ENCODE measurements around the gene ZNF530.

Gene ZNF530

DNA sequence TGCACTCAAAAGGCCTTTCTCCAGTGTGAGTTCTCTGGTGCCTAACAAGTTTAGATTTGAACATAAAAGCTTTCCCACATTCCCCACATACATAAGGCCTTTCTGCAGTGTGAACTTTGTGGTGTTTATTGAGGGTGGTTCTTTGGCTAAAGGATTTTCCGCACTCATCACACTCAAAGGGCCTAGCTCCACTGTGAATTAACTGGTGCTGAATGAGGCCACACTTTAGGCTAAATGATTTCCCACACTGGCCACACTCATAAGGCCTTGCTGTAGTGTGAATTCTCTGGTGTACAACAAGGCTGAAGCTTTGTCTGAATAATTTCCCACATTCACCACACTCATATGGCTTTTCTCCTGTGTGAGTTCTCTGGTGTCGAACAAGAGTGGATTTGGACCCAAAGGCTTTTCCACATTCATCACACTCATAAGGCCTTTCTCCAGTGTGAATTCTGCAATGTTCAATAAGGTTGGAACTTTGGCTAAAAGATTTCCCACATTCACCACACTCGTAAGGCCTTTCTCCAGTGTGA, 27.2 kb upstream of the ZNF530 start:
- Histone ChIP-seq H3K4me3 (ENCODE audit: low read length in 2 of 2) (peak overlapping the region in 1 of 2 donors; percentile 41), H3K27ac (ENCODE audit: low read length) (no peak overlapping the region), H3K9me3 (ENCODE audit: control insufficient read depth in 2 of 2, low read length in 2 of 2) (peaks cover 74 to 86% of the 10 kb centered on the region in 2 donors), H3K36me3 (ENCODE audit: control insufficient read depth in 2 of 2, insufficient read depth in 2 of 2, low read length in 2 of 2) (peaks cover 53 to 55% of the 10 kb centered on the region in 2 donors), H3K4me1 (ENCODE audit: control insufficient read depth, insufficient read depth, low read length) (peaks cover under 1% of the 10 kb centered on the region), H3K9ac (ENCODE audit: low read length in 2 of 2) (no peak overlapping the region), H3K27me3 (ENCODE audit: control insufficient read depth in 1 of 2, insufficient read depth in 2 of 2, low read length in 2 of 2) (no peaks in the 10 kb centered on the region)

- peaks cover 48 to 51% of the 10 kb centered on the region in 2 donors for H3K36me3 ChIP-seq (ENCODE audit: control insufficient read depth in 2 of 2, insufficient read depth in 2 of 2, low read length in 2 of 2)
- H3K4me3 ChIP-seq (ENCODE audit: low read length in 2 of 2), result peak overlapping the region; percentile 5 to 35
- H3K27ac ChIP-seq (ENCODE audit: low read length), result no peak overlapping the region
- peaks cover 11% of the 10 kb centered on the region for H3K4me1 ChIP-seq (ENCODE audit: control insufficient read depth, insufficient read depth, low read length)
- H3K9me3 ChIP-seq (ENCODE audit: control insufficient read depth in 2 of 2, low read length in 2 of 2), result peaks cover 51 to 53% of the 10 kb centered on the region in 2 donors
- H3K27me3 ChIP-seq (ENCODE audit: control insufficient read depth in 1 of 2, insufficient read depth in 2 of 2, low read length in 2 of 2), result no peaks in the 10 kb centered on the region
- no peak overlapping the region for H3K9ac ChIP-seq (ENCODE audit: low read length in 2 of 2)
Measured at GRCh38 chr19:57576661-57577060, 23.0 kb upstream of the ZNF530 start.

- H3K9ac ChIP-seq (ENCODE audit: low read length in 2 of 2), result peak within 1 kb of the TSS; percentile 75 to 80
- peaks cover 31 to 33% of the 10 kb centered on the region in 2 donors for H3K9me3 ChIP-seq (ENCODE audit: control insufficient read depth in 2 of 2, low read length in 2 of 2)
- peak within 1 kb of the TSS; percentile 46 for H3K27ac ChIP-seq (ENCODE audit: low read length)
- peaks cover 16% of the 10 kb centered on the region for H3K4me1 ChIP-seq (ENCODE audit: control insufficient read depth, insufficient read depth, low read length)
- H3K36me3 ChIP-seq (ENCODE audit: control insufficient read depth in 2 of 2, insufficient read depth in 2 of 2, low read length in 2 of 2), result peaks cover 28 to 31% of the 10 kb centered on the region in 2 donors
- H3K4me3 ChIP-seq (ENCODE audit: low read length in 2 of 2), result peak within 1 kb of the TSS; percentile 91 to 97
- no peaks in the 10 kb centered on the region for H3K27me3 ChIP-seq (ENCODE audit: control insufficient read depth in 1 of 2, insufficient read depth in 2 of 2, low read length in 2 of 2)
Measured at GRCh38 chr19:57578487-57579205, 21.0 kb upstream of the ZNF530 start, which contains the start of gene ZNF416. Gene ZNF416 (minus strand): TSS chr19:57578911. CDS start chr19:57578704, 207 bp downstream.

DNA sequence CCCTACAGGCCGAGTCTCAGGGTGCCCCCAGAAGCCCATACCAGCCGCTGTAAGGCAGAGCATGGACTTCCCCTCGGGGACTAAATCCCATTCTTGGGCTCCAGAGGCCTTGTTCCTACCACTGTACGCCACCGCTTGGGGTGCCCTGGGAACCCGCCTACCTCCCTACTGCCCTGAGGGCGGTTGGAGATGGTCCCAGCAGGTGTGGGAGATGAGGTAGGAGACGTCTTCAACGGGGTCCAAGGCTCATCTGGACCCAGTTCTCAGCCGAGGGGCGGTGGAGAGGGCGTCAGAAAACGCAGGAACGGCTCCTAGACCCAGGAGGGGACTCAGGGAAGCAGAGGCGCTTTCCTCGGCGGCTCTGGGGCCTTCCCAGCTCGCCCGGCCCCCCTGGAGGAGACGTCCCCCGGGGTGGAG, 16.6 kb upstream of the ZNF530 start:
- Histone ChIP-seq H3K4me1 (ENCODE audit: control insufficient read depth, insufficient read depth, low read length) (peaks cover 18% of the 10 kb centered on the region), H3K9me3 (ENCODE audit: control insufficient read depth in 2 of 2, low read length in 2 of 2) (peaks cover 8 to 22% of the 10 kb centered on the region in 2 donors), H3K27ac (ENCODE audit: low read length) (no peak overlapping the region), H3K27me3 (ENCODE audit: control insufficient read depth in 1 of 2, insufficient read depth in 2 of 2, low read length in 2 of 2) (no peaks in the 10 kb centered on the region), H3K36me3 (ENCODE audit: control insufficient read depth in 2 of 2, insufficient read depth in 2 of 2, low read length in 2 of 2) (peaks cover 6 to 11% of the 10 kb centered on the region in 2 donors), H3K9ac (ENCODE audit: low read length in 2 of 2) (peak overlapping the region in 1 of 2 donors; percentile 58), H3K4me3 (ENCODE audit: low read length in 2 of 2) (peak overlapping the region; percentile 69 to 85)

DNA sequence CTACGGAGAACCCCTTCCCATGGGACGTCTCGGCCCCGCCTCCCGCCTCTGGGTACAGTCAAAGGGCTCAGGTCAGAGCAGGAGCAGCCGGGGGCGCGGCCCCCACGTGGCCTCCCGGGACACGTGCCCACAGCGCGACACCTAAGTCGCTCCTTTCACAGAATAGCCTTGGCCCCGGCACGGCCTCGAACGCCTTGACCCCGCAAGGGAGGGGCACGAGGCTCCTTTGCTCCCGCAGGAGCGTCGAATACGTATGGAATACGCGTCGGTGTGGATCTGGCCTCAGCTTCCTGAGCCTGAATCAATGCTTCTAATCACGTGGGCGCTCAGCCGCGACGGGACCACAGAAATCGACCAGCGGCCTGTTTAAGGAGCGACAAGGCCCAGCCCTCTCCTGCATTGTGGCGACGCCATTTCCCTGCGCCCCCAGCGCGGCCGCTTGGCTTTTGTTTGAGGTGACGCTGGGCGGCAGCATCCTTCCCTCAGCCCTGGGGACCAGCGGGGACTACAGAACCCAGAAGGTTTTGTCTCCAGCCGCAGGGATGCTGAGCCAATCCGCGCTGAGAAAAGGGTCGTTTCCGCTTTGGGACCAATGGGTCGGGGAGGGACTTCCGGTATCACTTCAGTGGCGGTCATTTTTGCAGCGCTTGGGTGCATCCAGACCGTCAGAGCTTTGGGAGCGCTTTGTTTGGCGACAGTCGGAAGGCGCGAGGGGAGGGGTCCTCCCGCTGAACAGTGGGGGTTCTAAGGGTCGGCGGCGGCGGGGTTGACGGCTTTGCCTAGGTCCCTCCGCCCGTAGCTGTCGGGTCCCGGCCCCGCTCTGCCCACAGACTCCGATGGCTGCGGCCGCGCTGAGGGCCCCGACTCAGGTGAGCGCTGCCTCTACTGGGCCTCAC, 15.9 kb upstream of the ZNF530 start, which contains the start of gene ZIK1:
ZIK1 (plus strand) TSS at position 625 of the 896 bp plus-strand sequence; CDS start at position 837, 212 bp downstream.
- Histone ChIP-seq H3K27me3 (ENCODE audit: control insufficient read depth in 1 of 2, insufficient read depth in 2 of 2, low read length in 2 of 2) (no peaks in the 10 kb centered on the region), H3K36me3 (ENCODE audit: control insufficient read depth in 2 of 2, insufficient read depth in 2 of 2, low read length in 2 of 2) (peaks cover 12 to 18% of the 10 kb centered on the region in 2 donors), H3K4me3 (ENCODE audit: low read length in 2 of 2) (peak within 1 kb of the TSS; percentile 69 to 85), H3K4me1 (ENCODE audit: control insufficient read depth, insufficient read depth, low read length) (peaks cover 15% of the 10 kb centered on the region), H3K9me3 (ENCODE audit: control insufficient read depth in 2 of 2, low read length in 2 of 2) (peaks cover 12 to 29% of the 10 kb centered on the region in 2 donors), H3K9ac (ENCODE audit: low read length in 2 of 2) (peak within 1 kb of the TSS; percentile 58 to 69), H3K27ac (ENCODE audit: low read length) (peak within 1 kb of the TSS; percentile 31)

- Histone ChIP-seq H3K36me3 (ENCODE audit: control insufficient read depth in 2 of 2, insufficient read depth in 2 of 2, low read length in 2 of 2) (peaks cover 42 to 46% of the 10 kb centered on the region in 2 donors), H3K4me1 (ENCODE audit: control insufficient read depth, insufficient read depth, low read length) (peaks cover 15% of the 10 kb centered on the region), H3K27ac (ENCODE audit: low read length) (no peak overlapping the region), H3K9me3 (ENCODE audit: control insufficient read depth in 2 of 2, low read length in 2 of 2) (peaks cover 50 to 64% of the 10 kb centered on the region in 2 donors), H3K9ac (ENCODE audit: low read length in 2 of 2) (no peak overlapping the region), H3K27me3 (ENCODE audit: control insufficient read depth in 1 of 2, insufficient read depth in 2 of 2, low read length in 2 of 2) (no peaks in the 10 kb centered on the region), H3K4me3 (ENCODE audit: low read length in 2 of 2) (no peak overlapping the region)
Measured at GRCh38 chr19:57587529-57587928, 12.2 kb upstream of the ZNF530 start.

GRCh38 chr19:57599377-57599760, 316 bp upstream of the ZNF530 start:
- Histone ChIP-seq H3K4me1 (ENCODE audit: control insufficient read depth, insufficient read depth, low read length) (peaks cover 17% of the 10 kb centered on the region), H3K27ac (ENCODE audit: low read length) (no peak overlapping the region), H3K9ac (ENCODE audit: low read length in 2 of 2) (peak overlapping the region; percentile 63 to 71), H3K36me3 (ENCODE audit: control insufficient read depth in 2 of 2, insufficient read depth in 2 of 2, low read length in 2 of 2) (peaks cover 3 to 14% of the 10 kb centered on the region in 2 donors), H3K4me3 (ENCODE audit: low read length in 2 of 2) (peak overlapping the region; percentile 53 to 93), H3K27me3 (ENCODE audit: control insufficient read depth in 1 of 2, insufficient read depth in 2 of 2, low read length in 2 of 2) (no peaks in the 10 kb centered on the region), H3K9me3 (ENCODE audit: control insufficient read depth in 2 of 2, low read length in 2 of 2) (peaks cover 0 to 11% of the 10 kb centered on the region in 2 donors)

- Histone ChIP-seq H3K27me3 (ENCODE audit: control insufficient read depth in 1 of 2, insufficient read depth in 2 of 2, low read length in 2 of 2) (no peaks in the 10 kb centered on the region), H3K9me3 (ENCODE audit: control insufficient read depth in 2 of 2, low read length in 2 of 2) (peaks cover 20 to 42% of the 10 kb centered on the region in 2 donors), H3K4me3 (ENCODE audit: low read length in 2 of 2) (no peak overlapping the region), H3K4me1 (ENCODE audit: control insufficient read depth, insufficient read depth, low read length) (no peaks in the 10 kb centered on the region), H3K9ac (ENCODE audit: low read length in 2 of 2) (no peak overlapping the region), H3K36me3 (ENCODE audit: control insufficient read depth in 2 of 2, insufficient read depth in 2 of 2, low read length in 2 of 2) (peaks cover 30 to 45% of the 10 kb centered on the region in 2 donors), H3K27ac (ENCODE audit: low read length) (no peak overlapping the region)
Measured at GRCh38 chr19:57606931-57607330, 7.2 kb downstream of the ZNF530 start.

DNA sequence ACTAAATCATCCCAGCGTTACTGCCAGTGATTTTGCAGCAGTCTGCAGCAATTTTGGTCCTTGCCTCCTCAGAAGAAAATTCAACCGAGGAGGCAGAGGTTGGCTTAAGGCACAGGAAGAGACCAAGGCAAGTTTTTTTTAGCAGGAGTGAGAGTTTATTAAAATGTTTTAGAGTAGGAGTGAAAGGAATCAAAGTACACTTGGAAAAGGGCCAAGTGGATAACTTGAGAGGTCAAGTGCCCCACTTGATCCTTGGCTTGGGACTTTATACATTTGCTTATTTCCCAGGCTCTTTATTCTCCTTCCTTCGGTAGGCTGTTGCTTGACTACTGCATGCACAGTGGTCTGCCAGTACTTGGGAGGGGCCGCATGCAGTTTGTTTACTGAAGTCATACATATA, 11.4 kb downstream of the ZNF530 start:
- Histone ChIP-seq H3K9ac (ENCODE audit: low read length in 2 of 2) (no peak overlapping the region), H3K4me1 (ENCODE audit: control insufficient read depth, insufficient read depth, low read length) (peaks cover 9% of the 10 kb centered on the region), H3K27me3 (ENCODE audit: control insufficient read depth in 1 of 2, insufficient read depth in 2 of 2, low read length in 2 of 2) (no peaks in the 10 kb centered on the region), H3K36me3 (ENCODE audit: control insufficient read depth in 2 of 2, insufficient read depth in 2 of 2, low read length in 2 of 2) (peaks cover 16 to 22% of the 10 kb centered on the region in 2 donors), H3K27ac (ENCODE audit: low read length) (no peak overlapping the region), H3K4me3 (ENCODE audit: low read length in 2 of 2) (no peak overlapping the region), H3K9me3 (ENCODE audit: control insufficient read depth in 2 of 2, low read length in 2 of 2) (peaks cover 22 to 27% of the 10 kb centered on the region in 2 donors)

All from stomach smooth muscle (tissue), 2 donors.